GM23338 (cell line): ENCODE results near the gene WIPI1. TPM values are rescaled to one million over a fixed set of nuclear protein-coding genes. Genes with fewer than 3 reads are reported as not detected.

ENCODE experiments used
- ATAC-seq: fragments of 200-7000 bp; cut with Tn5 transposase; 3 replicates; pipeline ENCODE4 v1.9.1; 2020
- DNase-seq: peaks from one replicate; pipeline ENCODE4 v3.0.0-alpha.2; 2015; ENCODE audit warnings: low spot score
- H2AFZ ChIP-seq: fragments of 200-600 bp; sonication (generic); 2 replicates; pipeline ENCODE4 v1.8.0; 2016; ENCODE audit warnings: antibody characterized with exemption, mild to moderate bottlenecking, moderate library complexity
- H3F3A ChIP-seq: fragments of 200-600 bp; sonication (generic); replicated peaks from 2 replicates; pipeline ENCODE4 v1.8.0; 2017; ENCODE audit warnings: antibody characterized with exemption, mixed run types, low read depth
- H3K27ac ChIP-seq: fragments of 200-600 bp; sonication (generic); 2 replicates; pipeline ENCODE4 v1.6.1; 2016; ENCODE audit warnings: low read depth
- H3K27me3 ChIP-seq: fragments of 200-600 bp; sonication (generic); 2 replicates; pipeline ENCODE4 v1.8.0; 2016; ENCODE audit warnings: mild to moderate bottlenecking, mixed run types, moderate library complexity; ENCODE audit not compliant: insufficient read depth
- H3K36me3 ChIP-seq: fragments of 200-600 bp; sonication (generic); 2 replicates; pipeline ENCODE4 v1.8.0; 2016; ENCODE audit warnings: mild to moderate bottlenecking; ENCODE audit not compliant: insufficient read depth
- H3K4me1 ChIP-seq: fragments of 200-600 bp; sonication (generic); 2 replicates; pipeline ENCODE4 v1.8.0; 2016; ENCODE audit warnings: mild to moderate bottlenecking, moderate library complexity; ENCODE audit not compliant: insufficient read depth
- H3K4me2 ChIP-seq: fragments of 200-600 bp; sonication (generic); 2 replicates; pipeline ENCODE4 v1.7.1; 2017; ENCODE audit warnings: mixed run types
- H3K4me3 ChIP-seq: fragments of 200-600 bp; sonication (generic); 2 replicates; pipeline ENCODE4 v1.6.1; 2016; ENCODE audit warnings: mixed run types
- H3K79me2 ChIP-seq: fragments of 200-600 bp; sonication (generic); replicated peaks from 2 replicates; pipeline ENCODE4 v1.8.0; 2017; ENCODE audit warnings: mild to moderate bottlenecking; ENCODE audit not compliant: insufficient read depth
- H3K9me2 ChIP-seq: fragments of 200-600 bp; sonication (generic); 2 replicates; pipeline ENCODE4 v1.8.0; 2017; ENCODE audit not compliant: insufficient read depth
- H4K20me1 ChIP-seq: fragments of 200-600 bp; sonication (generic); replicated peaks from 2 replicates; pipeline ENCODE4 v1.8.0; 2017; ENCODE audit warnings: mild to moderate bottlenecking; ENCODE audit not compliant: insufficient read depth
- H3K27ac Mint-ChIP-seq: 2 replicates; pipeline ENCODE4 v1.8.0; 2020; ENCODE audit warnings: inconsistent platforms, mild to moderate bottlenecking, moderate library complexity, mixed read lengths
- H3K27me3 Mint-ChIP-seq: 3 replicates; pipeline ENCODE4 v1.8.0; 2022; ENCODE audit warnings: low read depth, mild to moderate bottlenecking, moderate library complexity, mixed read lengths, inconsistent platforms; ENCODE audit not compliant: insufficient read depth, poor library complexity
- H3K36me3 Mint-ChIP-seq: 3 replicates; pipeline ENCODE4 v1.8.0; 2021; ENCODE audit warnings: low read depth, mild to moderate bottlenecking, inconsistent platforms, moderate library complexity, mixed read lengths
- H3K4me1 Mint-ChIP-seq: 3 replicates; pipeline ENCODE4 v1.8.0; 2020; ENCODE audit warnings: mild to moderate bottlenecking, inconsistent platforms, mixed read lengths
- H3K4me3 Mint-ChIP-seq: 3 replicates; pipeline ENCODE4 v1.8.0; 2021; ENCODE audit warnings: moderate library complexity, mild to moderate bottlenecking, inconsistent platforms, mixed read lengths
- H3K9me3 Mint-ChIP-seq: 3 replicates; pipeline ENCODE4 v1.8.0; 2020; ENCODE audit warnings: moderate library complexity, mild to moderate bottlenecking, inconsistent platforms, mixed read lengths
- CREB1 ChIP-seq: fragments of 250-450 bp; sonication (Bioruptor Pico); IDR thresholded peaks from 2 replicates; pipeline ENCODE4 v1.5.0; 2020; ENCODE audit warnings: low read depth, mild to moderate bottlenecking, moderate library complexity
- EZH2 ChIP-seq: fragments of 200-600 bp; sonication (generic); IDR thresholded peaks from one replicate; pipeline ENCODE4 v1.8.0; 2017; ENCODE audit warnings: antibody characterized with exemption, mild to moderate bottlenecking, low read depth; ENCODE audit not compliant: unreplicated experiment
- EZH2phosphoT487 ChIP-seq: fragments of 200-600 bp; sonication (generic); IDR thresholded peaks from one replicate; pipeline ENCODE4 v1.8.1; 2018; ENCODE audit warnings: antibody characterized with exemption; ENCODE audit not compliant: unreplicated experiment
- JUNB ChIP-seq: IDR thresholded peaks from one replicate; pipeline ENCODE4 v1.6.1; 2016; ENCODE audit warnings: antibody characterized with exemption; ENCODE audit not compliant: unreplicated experiment
- NANOG ChIP-seq: IDR thresholded peaks from 2 replicates; pipeline ENCODE4 v1.6.1; 2016; ENCODE audit warnings: antibody characterized with exemption, borderline replicate concordance
- POLR2AphosphoS5 ChIP-seq: IDR thresholded peaks from 2 replicates; pipeline ENCODE4 v1.6.1; 2016; ENCODE audit warnings: antibody characterized with exemption, low read depth
- REST ChIP-seq: IDR thresholded peaks from one replicate; pipeline ENCODE4 v1.6.1; 2018; ENCODE audit warnings: antibody characterized with exemption; ENCODE audit not compliant: unreplicated experiment
- STAT1 ChIP-seq: IDR thresholded peaks from one replicate; pipeline ENCODE4 v1.6.1; 2016; ENCODE audit warnings: antibody characterized with exemption; ENCODE audit not compliant: unreplicated experiment
- ZNF114 ChIP-seq: fragments of 250-450 bp; sonication (Bioruptor Pico); IDR thresholded peaks from 2 replicates; pipeline ENCODE4 v1.5.0; 2020; ENCODE audit warnings: mild to moderate bottlenecking, moderate library complexity
- ZNF331 ChIP-seq: fragments of 250-450 bp; sonication (Bioruptor Pico); IDR thresholded peaks from 2 replicates; pipeline ENCODE4 v1.5.0; 2020; ENCODE audit warnings: low read depth, mild to moderate bottlenecking, moderate library complexity
- ZNF462 ChIP-seq: fragments of 250-450 bp; sonication (Bioruptor Pico); IDR thresholded peaks from 2 replicates; pipeline ENCODE4 v1.5.0; 2020; ENCODE audit warnings: mild to moderate bottlenecking, moderate library complexity
- polyA plus RNA-seq: library from polyadenylated mRNA; unstranded; fragments of >200 nt; fragmentation: Nextera tagmentation; extraction: Ambion mirVana; gene quantifications from 2 replicates; pipeline ENCODE4 v1.2.1, GENCODE V29; 2016
- total RNA-seq: library from RNA; depleted of rRNA; stranded (reverse); fragments of >200 nt; shearing (Covaris generic); gene quantifications from 2 replicates; pipeline ENCODE4 v1.2.3, GENCODE V29; 2014

WIPI1 gene
- total and polyA plus RNA-seq, 2 experiments from 2014 or later, result 24.1 to 29.3 TPM

GRCh38 chr17:68461122-68461539, 3.8 kb upstream of the WIPI1 start (continued):
- TF ChIP-seq NANOG, result no peak
- no peak for TF ChIP-seq EZH2phosphoT487
- TF ChIP-seq ZNF331 (CRISPR knock-in tag), result no peak
- no peak for TF ChIP-seq ZNF114
- TF ChIP-seq REST, result no peak
- no peak for TF ChIP-seq EZH2
- no peak for TF ChIP-seq CREB1 (CRISPR knock-in tag)

- Mint-ChIP-seq H3K36me3 (no peaks in the 10 kb centered on the region), H3K4me1 (peaks cover 56% of the 10 kb centered on the region), H3K4me3 (no peak overlapping the region), H3K27me3 (peaks cover 10% of the 10 kb centered on the region), H3K9me3 (no peaks in the 10 kb centered on the region; the same call in 2 of the 3 replicates), H3K27ac (peak overlapping the region; percentile 47; the same call in 1 of the 2 replicates)
- DNase-seq (no peak), ATAC-seq (no peak)
- Histone ChIP-seq H3K27ac (no peak overlapping the region), H3K4me1 (peaks cover 48% of the 10 kb centered on the region), H3K27me3 (peaks cover 7% of the 10 kb centered on the region; the same call in 1 of the 2 replicates), H3K36me3 (no peaks in the 10 kb centered on the region), H4K20me1 (no peaks in the 10 kb centered on the region), H3F3A (peaks cover 4% of the 10 kb centered on the region; the same call in 1 of the 2 replicates), H2AFZ (no peak overlapping the region), H3K79me2 (no peaks in the 10 kb centered on the region), H3K4me2 (peak overlapping the region; percentile 58; the same call in 1 of the 2 replicates), H3K9me2 (no peaks in the 10 kb centered on the region), H3K4me3 (no peak overlapping the region)
- TF ChIP-seq EZH2 (no peak), CREB1 (CRISPR knock-in tag) (no peak), EZH2phosphoT487 (no peak), JUNB (no peak), ZNF462 (CRISPR knock-in tag) (no peak), POLR2AphosphoS5 (no peak), STAT1 (no peak), REST (no peak), NANOG (no peak)
Measured at GRCh38 chr17:68460715-68461114, 3.4 kb upstream of the WIPI1 start.
